ENCODE measurements around the gene B3GALT4.

The B3GALT4 gene

GRCh38 chr6:33317419-33317668, 40.4 kb downstream of the B3GALT4 start:
- no peak overlapping the region for H3K9ac ChIP-seq (ENCODE audit: low read length)
- peaks cover 11% of the 10 kb centered on the region for H3K79me2 ChIP-seq (ENCODE audit: insufficient read depth, low read length)
- no peak overlapping the region for H2AFZ ChIP-seq (ENCODE audit: low read length)
- no peaks in the 10 kb centered on the region for H4K20me1 ChIP-seq (ENCODE audit: insufficient read depth, low read length)
- TF ChIP-seq EZH2 (IDR thresholded peaks at IDR 0.05; ENCODE audit: borderline replicate concordance, low read length) (no peak), CTCF (IDR thresholded peaks at IDR 0.05; ENCODE audit: low read length) (no peak)
- H3K9me3 ChIP-seq (ENCODE audit: low read length): no peaks in the 10 kb centered on the region
- H3K36me3 ChIP-seq (ENCODE audit: insufficient read depth, low read length): peaks cover 34% of the 10 kb centered on the region
- no peak overlapping the region for H3K27ac ChIP-seq (ENCODE audit: low read depth, low read length, poor library complexity, severe bottlenecking)
- H3K4me1 ChIP-seq (ENCODE audit: insufficient read depth, low read length, severe bottlenecking): peaks cover 53% of the 10 kb centered on the region
- peak overlapping the region; percentile 53 for H3K4me2 ChIP-seq (ENCODE audit: low read length)
- peak overlapping the region; percentile 66 for H3K4me3 ChIP-seq (ENCODE audit: low read depth, low read length, poor library complexity, severe bottlenecking)
- H3K9me2 ChIP-seq (ENCODE audit: low read depth, low read length): no peaks in the 10 kb centered on the region
- H3K27me3 ChIP-seq (ENCODE audit: insufficient read depth, low read length): no peaks in the 10 kb centered on the region
- H3F3A ChIP-seq (ENCODE audit: insufficient read depth, low read length): 0 out of 2 replicates have a peak, but pooled peaks cover 4% of the 10 kb centered on the region

GRCh38 chr6:33317669-33318425, 40.9 kb downstream of the B3GALT4 start, which contains the start of gene ZBTB22:
TSS of gene ZBTB22 (minus strand) at chr6:33317744. CDS start at chr6:33316916, 828 bp downstream.
- Histone ChIP-seq H2AFZ (ENCODE audit: low read length) (no peak within 1 kb of the TSS), H3K9me2 (ENCODE audit: low read depth, low read length) (no peaks in the 10 kb centered on the region), H3K79me2 (ENCODE audit: insufficient read depth, low read length) (peaks cover 10% of the 10 kb centered on the region; the same call in 1 of the 2 replicates), H3K36me3 (ENCODE audit: insufficient read depth, low read length) (peaks cover 32% of the 10 kb centered on the region), H3K9me3 (ENCODE audit: low read length) (no peaks in the 10 kb centered on the region), H3K9ac (ENCODE audit: low read length) (peak within 1 kb of the TSS; percentile 54), H3K4me2 (ENCODE audit: low read length) (peak within 1 kb of the TSS; percentile 93), H3K4me3 (ENCODE audit: low read depth, low read length, poor library complexity, severe bottlenecking) (peak within 1 kb of the TSS; percentile 66), H4K20me1 (ENCODE audit: insufficient read depth, low read length) (no peaks in the 10 kb centered on the region), H3K4me1 (ENCODE audit: insufficient read depth, low read length, severe bottlenecking) (peaks cover 51% of the 10 kb centered on the region), H3K27me3 (ENCODE audit: insufficient read depth, low read length) (no peaks in the 10 kb centered on the region), H3F3A (ENCODE audit: insufficient read depth, low read length) (0 out of 2 replicates have a peak, but pooled peaks cover 4% of the 10 kb centered on the region), H3K27ac (ENCODE audit: low read depth, low read length, poor library complexity, severe bottlenecking) (peak within 1 kb of the TSS; percentile 97)
- TF ChIP-seq CTCF (IDR thresholded peaks at IDR 0.05; ENCODE audit: low read length) (no peak), EZH2 (IDR thresholded peaks at IDR 0.05; ENCODE audit: borderline replicate concordance, low read length) (no peak)

- no peak overlapping the region for H2AFZ ChIP-seq (ENCODE audit: low read length)
Observed at GRCh38 chr6:33318426-33319073, 41.6 kb downstream of the B3GALT4 start.

More at GRCh38 chr6:33318426-33319073, 41.6 kb downstream of the B3GALT4 start:
- H3F3A ChIP-seq (ENCODE audit: insufficient read depth, low read length): peaks cover 4% of the 10 kb centered on the region; the same call in 1 of the 2 replicates
- H3K4me2 ChIP-seq (ENCODE audit: low read length): peak overlapping the region; percentile 93
- peak overlapping the region; percentile 66 for H3K4me3 ChIP-seq (ENCODE audit: low read depth, low read length, poor library complexity, severe bottlenecking)
- peak overlapping the region; percentile 97 for H3K27ac ChIP-seq (ENCODE audit: low read depth, low read length, poor library complexity, severe bottlenecking)
- H3K4me1 ChIP-seq (ENCODE audit: insufficient read depth, low read length, severe bottlenecking): peaks cover 53% of the 10 kb centered on the region
- peak overlapping the region; percentile 54 for H3K9ac ChIP-seq (ENCODE audit: low read length)
- TF ChIP-seq CTCF (IDR thresholded peaks at IDR 0.05; ENCODE audit: low read length): no peak
- no peak for TF ChIP-seq EZH2 (IDR thresholded peaks at IDR 0.05; ENCODE audit: borderline replicate concordance, low read length)
- H3K9me3 ChIP-seq (ENCODE audit: low read length): no peaks in the 10 kb centered on the region
- no peaks in the 10 kb centered on the region for H4K20me1 ChIP-seq (ENCODE audit: insufficient read depth, low read length)
- peaks cover 10% of the 10 kb centered on the region; the same call in 1 of the 2 replicates for H3K79me2 ChIP-seq (ENCODE audit: insufficient read depth, low read length)
- no peaks in the 10 kb centered on the region for H3K27me3 ChIP-seq (ENCODE audit: insufficient read depth, low read length)
- no peaks in the 10 kb centered on the region for H3K9me2 ChIP-seq (ENCODE audit: low read depth, low read length)
- H3K36me3 ChIP-seq (ENCODE audit: insufficient read depth, low read length): peaks cover 32% of the 10 kb centered on the region
